Right lobe of liver (tissue), 4 donors: ENCODE results near the gene BTBD8.

Experiments
- POLR2A ChIP-seq: fragments of 450-650 bp; IDR thresholded peaks from one replicate; pipeline ENCODE4 v1.6.1; 2017; ENCODE audit warnings: antibody characterized with exemption, mild to moderate bottlenecking
- TF ChIP-seq, protein P1 (sequence below), 4 donors: fragments of 200-600 bp in 3 of 4; fragments of 450-650 bp in 1 of 4; IDR thresholded peaks; one replicate each; pipeline versions ENCODE4 v1.5.1 to v1.8.0; 2016 to 2022; ENCODE audit warnings: antibody characterized with exemption in 4 of 4, mild to moderate bottlenecking in 2 of 4
- donor health status: DM: no; HTN: no; CAD: no.
- donor health status: DM: no; HTN: no; CAD: no.
- donor health status: DM: no; HTN: yes; CAD: no.

GRCh38 chr1:92168657-92169056 is 88.5 kb downstream of the BTBD8 start:
- TF ChIP-seq, protein P1, sequence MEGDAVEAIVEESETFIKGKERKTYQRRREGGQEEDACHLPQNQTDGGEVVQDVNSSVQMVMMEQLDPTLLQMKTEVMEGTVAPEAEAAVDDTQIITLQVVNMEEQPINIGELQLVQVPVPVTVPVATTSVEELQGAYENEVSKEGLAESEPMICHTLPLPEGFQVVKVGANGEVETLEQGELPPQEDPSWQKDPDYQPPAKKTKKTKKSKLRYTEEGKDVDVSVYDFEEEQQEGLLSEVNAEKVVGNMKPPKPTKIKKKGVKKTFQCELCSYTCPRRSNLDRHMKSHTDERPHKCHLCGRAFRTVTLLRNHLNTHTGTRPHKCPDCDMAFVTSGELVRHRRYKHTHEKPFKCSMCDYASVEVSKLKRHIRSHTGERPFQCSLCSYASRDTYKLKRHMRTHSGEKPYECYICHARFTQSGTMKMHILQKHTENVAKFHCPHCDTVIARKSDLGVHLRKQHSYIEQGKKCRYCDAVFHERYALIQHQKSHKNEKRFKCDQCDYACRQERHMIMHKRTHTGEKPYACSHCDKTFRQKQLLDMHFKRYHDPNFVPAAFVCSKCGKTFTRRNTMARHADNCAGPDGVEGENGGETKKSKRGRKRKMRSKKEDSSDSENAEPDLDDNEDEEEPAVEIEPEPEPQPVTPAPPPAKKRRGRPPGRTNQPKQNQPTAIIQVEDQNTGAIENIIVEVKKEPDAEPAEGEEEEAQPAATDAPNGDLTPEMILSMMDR (IDR thresholded peaks at IDR 0.05): no peak
- TF ChIP-seq POLR2A: no peak
